Common myeloid progenitor, CD34-positive (primary cell): ENCODE data around the gene PAFAH1B1.

Experiments used
- CTCF ChIA-PET: fragments of 350-600 bp; sonication (Branson Sonifier 250); formaldehyde crosslinking; loops from one replicate; lab custom pipeline; 2021; ENCODE audit warnings: antibody characterized with exemption; lab: Charles Lee
- POLR2A ChIA-PET: fragments of 350-600 bp; sonication (Branson Sonifier 250); formaldehyde crosslinking; loops from one replicate; lab custom pipeline; 2021; ENCODE audit warnings: antibody characterized with exemption; lab: Charles Lee
- DNase-seq, 3 donors: peaks; one replicate each; pipeline versions ENCODE4 v3.0.0 to v3.0.0-alpha.2; 2013
- H3K27ac ChIP-seq, 2 experiments: 1 replicate in 1 of 2; 2 replicates in 1 of 2; pipeline ENCODE4 v1.7.0; 2013; ENCODE audit warnings: inconsistent platforms in 2 of 2, low read length in 2 of 2, mild to moderate bottlenecking in 2 of 2, low read depth in 1 of 2, moderate library complexity in 1 of 2; ENCODE audit not compliant: severe bottlenecking in 2 of 2, insufficient read depth in 1 of 2, poor library complexity in 1 of 2
- H3K27me3 ChIP-seq, 5 experiments: replicated peaks in 2 of 5; 1 replicate in 3 of 5; 2 replicates in 2 of 5; pipeline versions ENCODE4 v1.6.1 to v1.7.0; 2013; ENCODE audit warnings: low read length in 4 of 5, mild to moderate bottlenecking in 2 of 5, moderate library complexity in 2 of 5, inconsistent platforms in 1 of 5; ENCODE audit not compliant: insufficient read depth in 5 of 5, control insufficient read depth in 4 of 5
- H3K36me3 ChIP-seq, 4 experiments: 1 replicate in 2 of 4; 2 replicates in 2 of 4; pipeline versions ENCODE4 v1.6.1 to v1.7.0; 2013; ENCODE audit warnings: low read length in 3 of 4, control low read depth in 1 of 4, mild to moderate bottlenecking in 1 of 4; ENCODE audit not compliant: control insufficient read depth in 4 of 4, insufficient read depth in 4 of 4
- H3K4me1 ChIP-seq, 4 experiments: 1 replicate in 3 of 4; 2 replicates in 1 of 4; pipeline versions ENCODE4 v1.6.1 to v1.7.1; 2013; ENCODE audit warnings: low read length in 3 of 4, mild to moderate bottlenecking in 3 of 4, control low read depth in 1 of 4, inconsistent platforms in 1 of 4, moderate library complexity in 1 of 4; ENCODE audit not compliant: control insufficient read depth in 4 of 4, insufficient read depth in 4 of 4; ENCODE audit errors: control extremely low read depth in 1 of 4
- H3K4me3 ChIP-seq, 7 experiments: 1 replicate in 4 of 7; 2 replicates in 3 of 7; pipeline versions ENCODE4 v1.5.1 to v1.7.0; 2013; ENCODE audit warnings: mild to moderate bottlenecking in 7 of 7, low read length in 6 of 7, moderate library complexity in 6 of 7, inconsistent platforms in 2 of 7, low read depth in 2 of 7, control low read depth in 1 of 7; ENCODE audit not compliant: insufficient read depth in 4 of 7, control insufficient read depth in 1 of 7; ENCODE audit errors: extremely low read depth in 1 of 7
- H3K9me3 ChIP-seq, 5 experiments: 1 replicate in 4 of 5; 2 replicates in 1 of 5; pipeline versions ENCODE4 v1.6.1 to v1.7.1; 2013; ENCODE audit warnings: low read length in 4 of 5, mild to moderate bottlenecking in 2 of 5, inconsistent platforms in 1 of 5, low read depth in 1 of 5, moderate library complexity in 1 of 5; ENCODE audit not compliant: control insufficient read depth in 4 of 5, insufficient read depth in 2 of 5; ENCODE audit errors: control extremely low read depth in 1 of 5
- WGBS: methylation state at CpG from one replicate; pipeline ENCODE4 v1.1.5; 2013; ENCODE audit not compliant: insufficient coverage; 5-methylcytosine and 5-hydroxymethylcytosine counted together

Gene PAFAH1B1

GRCh38 chr17:2703181-2703580 lies 109.7 kb downstream of the PAFAH1B1 start:
- 97% methylated on average over 20 of the region's 20 CpGs for WGBS

GRCh38 chr17:2703606-2704005 lies 110.2 kb downstream of the PAFAH1B1 start:
- Histone ChIP-seq H3K36me3 (peaks cover 3 to 73% (median 37%) of the 10 kb centered on the region in 4 experiments), H3K9me3 (no peaks in the 10 kb centered on the region), H3K27ac (no peak overlapping the region), H3K4me3 (no peak overlapping the region), H3K27me3 (no peaks in the 10 kb centered on the region), H3K4me1 (peaks cover 0 to 5% (median 0%) of the 10 kb centered on the region in 4 experiments)
- ChIA-PET POLR2A (no interaction called here), CTCF (no interaction called here)
- 99% methylated on average over 16 of the region's 16 CpGs for WGBS
- DNase-seq, result no peak

More at GRCh38 chr17:2703181-2703580, 109.7 kb downstream of the PAFAH1B1 start:
- H3K27me3 ChIP-seq, result no peaks in the 10 kb centered on the region
- ChIA-PET CTCF (no interaction called here), POLR2A (no interaction called here)
- peaks cover 0 to 2% (median 0%) of the 10 kb centered on the region in 4 experiments for H3K4me1 ChIP-seq
- no peak for DNase-seq
- no peaks in the 10 kb centered on the region for H3K9me3 ChIP-seq
- no peak overlapping the region for H3K4me3 ChIP-seq
- H3K27ac ChIP-seq, result no peak overlapping the region
- peaks cover 3 to 77% (median 41%) of the 10 kb centered on the region in 4 experiments for H3K36me3 ChIP-seq

- WGBS, result 96% methylated on average over 33 of the region's 38 CpGs
- H3K27ac ChIP-seq, result no peak overlapping the region
- DNase-seq, result no peak
- no peaks in the 10 kb centered on the region for H3K9me3 ChIP-seq
- H3K4me1 ChIP-seq, result peaks cover 0 to 12% (median 4%) of the 10 kb centered on the region in 4 experiments
- POLR2A ChIA-PET, result no interaction called here
- H3K27me3 ChIP-seq, result no peaks in the 10 kb centered on the region
- no peak overlapping the region for H3K4me3 ChIP-seq
- peaks cover 3 to 69% (median 33%) of the 10 kb centered on the region in 4 experiments for H3K36me3 ChIP-seq
- CTCF ChIA-PET, result interaction anchor here (1.3 kb wide), 1 partner anchor 20 kb away, joined by 3 read pairs; no protein-coding TSS in a partner anchor
These were observed 110.8 kb downstream of the PAFAH1B1 start for GRCh38 chr17:2704031-2704889.

GRCh38 chr17:2704890-2705248 lies 111.4 kb downstream of the PAFAH1B1 start:
- Histone ChIP-seq H3K4me1 (peaks cover 0 to 18% (median 10%) of the 10 kb centered on the region in 4 experiments), H3K27me3 (no peaks in the 10 kb centered on the region), H3K4me3 (no peak overlapping the region), H3K36me3 (peaks cover 3 to 66% (median 32%) of the 10 kb centered on the region in 4 experiments), H3K9me3 (no peaks in the 10 kb centered on the region), H3K27ac (no peak overlapping the region)
- WGBS, result 92% methylated on average over 2 of the region's 4 CpGs
- no peak for DNase-seq
- ChIA-PET POLR2A (no interaction called here), CTCF (interaction anchor here (0.6 to 1.3 kb wide), 2 partner anchors 10 to 19 kb away, joined by 3 to 4 read pairs; no protein-coding TSS in a partner anchor)

- H3K4me1 ChIP-seq, result peaks cover 0 to 22% (median 14%) of the 10 kb centered on the region in 4 experiments
- CTCF ChIA-PET, result interaction anchor here (0.6 to 1.3 kb wide), 3 partner anchors 10 to 81 kb away, joined by 3 to 4 read pairs (median 4); no protein-coding TSS in a partner anchor
- POLR2A ChIA-PET, result no interaction called here
- 100% methylated on average over 5 of the region's 7 CpGs for WGBS
- no peaks in the 10 kb centered on the region for H3K9me3 ChIP-seq
- no peak overlapping the region for H3K27ac ChIP-seq
- H3K36me3 ChIP-seq, result peaks cover 3 to 62% (median 30%) of the 10 kb centered on the region in 4 experiments
- no peak for DNase-seq
- H3K27me3 ChIP-seq, result no peaks in the 10 kb centered on the region
- no peak overlapping the region for H3K4me3 ChIP-seq
These were observed 111.8 kb downstream of the PAFAH1B1 start for GRCh38 chr17:2705263-2705662.

GRCh38 chr17:2705888-2706795 lies 112.7 kb downstream of the PAFAH1B1 start:
- no peaks in the 10 kb centered on the region for H3K9me3 ChIP-seq
- DNase-seq, result no peak
- H3K27me3 ChIP-seq, result no peaks in the 10 kb centered on the region
- peaks cover 3 to 53% (median 24%) of the 10 kb centered on the region in 4 experiments for H3K36me3 ChIP-seq
- ChIA-PET CTCF (interaction anchor here (0.6 to 1.0 kb wide), 2 partner anchors 44 to 80 kb away, joined by 3 to 4 read pairs; no protein-coding TSS in a partner anchor), POLR2A (no interaction called here)
- H3K4me3 ChIP-seq, result no peak overlapping the region
- no peak overlapping the region for H3K27ac ChIP-seq
- WGBS, result 96% methylated on average over 21 of the region's 25 CpGs
- peaks cover 3 to 30% (median 22%) of the 10 kb centered on the region in 4 experiments for H3K4me1 ChIP-seq
